ENCODE results near the gene TRIM7. TPM values are rescaled to one million over a fixed set of nuclear protein-coding genes. Genes with fewer than 3 reads are reported as not detected.

TRIM7 gene
- total and polyA plus RNA-seq, 9 of the 15 experiments (the other 6 are each of a cell fraction or from before 2014, with no cell fraction given): 2.6 to 14.9 (median 8.9) TPM

DNA sequence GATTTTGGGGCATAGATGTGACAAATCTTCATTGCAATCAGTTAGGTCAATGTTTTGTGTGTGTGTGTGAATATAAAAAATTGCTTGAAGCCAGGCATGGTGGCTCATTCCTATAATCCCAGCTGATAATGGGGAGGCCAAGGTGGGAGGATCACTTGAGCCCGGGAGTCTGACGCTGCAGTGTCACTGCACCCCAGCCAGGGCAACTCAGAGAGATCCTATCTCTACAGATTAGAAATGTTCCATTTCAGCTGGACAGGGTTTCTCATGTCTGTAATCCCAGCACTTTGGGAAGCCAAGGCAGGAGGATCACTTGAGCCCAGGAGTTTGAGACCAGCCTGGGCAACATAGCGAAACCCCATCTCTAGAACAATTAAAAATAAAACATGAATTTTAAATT lies 46.1 kb downstream of the TRIM7 start:
- intact Hi-C loops (cut with micrococcal nuclease): loop anchor here (2.0 to 5.0 kb wide), 3 partner anchors 26 to 374 kb away; partner anchors contain the start of gene BTNL9
- Histone ChIP-seq H2AFZ (ENCODE audit: low read depth, low read length) (peak overlapping the region; percentile 37; the same call in 1 of the 2 replicates), H3K9ac (ENCODE audit: insufficient read depth in 1 of 2, low read depth in 2 of 2, low read length in 2 of 2) (no peak overlapping the region; a peak in 1 of 4 replicates), H4K20me1 (replicated peaks; ENCODE audit: control insufficient read depth, insufficient read depth, low read length) (no peaks in the 10 kb centered on the region), H3K4me2 (ENCODE audit: insufficient read depth, low read length) (peak overlapping the region; percentile 2; the same call in 1 of the 2 replicates), H3K9me3 (replicated peaks; ENCODE audit: control insufficient read depth, insufficient read depth, low read depth, low read length) (no peaks in the 10 kb centered on the region), H3K4me3 (no peak overlapping the region), H3K36me3 (ENCODE audit: control insufficient read depth, insufficient read depth, low read length) (no peaks in the 10 kb centered on the region), H3K9me1 (ENCODE audit: control insufficient read depth, insufficient read depth, low read length) (no peaks in the 10 kb centered on the region), H3K27me3 (ENCODE audit: control insufficient read depth in 2 of 2, insufficient read depth in 2 of 2, low read length in 2 of 2) (no peaks in the 10 kb centered on the region), H3K79me2 (ENCODE audit: control insufficient read depth, insufficient read depth, low read length) (no peaks in the 10 kb centered on the region), H3K27ac (ENCODE audit: extremely low read depth, low read depth, low read length) (no peak overlapping the region), H3K4me1 (replicated peaks in 1 of 2; ENCODE audit: control insufficient read depth in 2 of 2, insufficient read depth in 2 of 2, low read length in 2 of 2) (peaks cover 33 to 41% of the 10 kb centered on the region in 2 experiments)
- 47% methylated on average over 3 of the region's 3 CpGs for WGBS (ENCODE audit: insufficient coverage, low coverage, missing lambda C conversion rate)
- no TSS peak for BruUV-seq (replicated peaks)
- in situ Hi-C loops (cut with MboI): no loop called here
- POLR2A ChIA-PET: no interaction called here
- DNase-seq (ENCODE audit: extremely low read depth in 1 of 4, low spot score in 3 of 4) (peak in 1 of 4 experiments; percentile 28), ATAC-seq (no peak), FAIRE-seq (no peak)
- TF ChIP-seq ZNF121 (CRISPR knock-in tag; conservative IDR thresholded peaks at IDR 0.05) (peak; percentile 66), CEBPG (CRISPR knock-in tag; IDR thresholded peaks at IDR 0.05) (no peak), CEBPG (tag; conservative IDR thresholded peaks at IDR 0.05 in 1 of 2, IDR thresholded peaks at IDR 0.05 in 1 of 2) (no peak), THRAP3 (IDR thresholded peaks at IDR 0.05; ENCODE audit: borderline replicate concordance) (no peak), KDM2B (CRISPR knock-in tag; IDR thresholded peaks at IDR 0.05) (no peak), BCOR (IDR thresholded peaks at IDR 0.05) (peak; percentile 33; the same call in 1 of the 2 replicates)
- CTCF ChIA-PET (ENCODE audit: low intra/inter-chr PET ratio): interaction anchor here (0.8 to 2.2 kb wide), 5 partner anchors 25 to 298 kb away, joined by 3 to 8 read pairs (median 4); partner anchors contain the start of gene ZFP62

DNA sequence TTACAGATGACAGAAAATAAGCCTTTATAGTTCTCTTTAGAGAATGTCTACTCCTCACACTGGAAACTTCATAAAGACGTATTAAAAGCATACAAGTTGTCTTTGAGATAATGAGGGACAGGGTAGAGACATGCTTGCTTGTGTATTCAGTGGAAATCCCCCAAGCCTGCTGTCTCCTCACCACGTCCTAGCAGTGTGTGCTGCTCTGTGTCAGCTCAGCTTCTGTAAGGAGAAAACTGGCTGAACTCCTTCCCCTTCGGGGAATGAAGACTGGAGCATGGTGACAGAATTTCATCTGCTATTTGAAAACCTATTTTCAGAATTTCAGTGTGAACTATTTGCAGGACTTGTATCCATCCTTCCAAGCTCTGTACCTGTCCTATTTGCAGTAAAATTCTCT lies 48.2 kb downstream of the TRIM7 start:
- no peak for ATAC-seq
- FAIRE-seq: peak; percentile 26
- intact Hi-C loops (cut with micrococcal nuclease): loop anchor here (5.0 kb wide), 1 partner anchor 114 kb away; the partner anchor contains the start of gene BTNL9
- no TSS peak for BruUV-seq (replicated peaks)
- Histone ChIP-seq H4K20me1 (replicated peaks; ENCODE audit: control insufficient read depth, insufficient read depth, low read length) (no peaks in the 10 kb centered on the region), H3K4me2 (ENCODE audit: insufficient read depth, low read length) (no peak overlapping the region), H2AFZ (ENCODE audit: low read depth, low read length) (peak overlapping the region; percentile 48; the same call in 1 of the 2 replicates), H3K79me2 (ENCODE audit: control insufficient read depth, insufficient read depth, low read length) (no peaks in the 10 kb centered on the region), H3K9me3 (replicated peaks; ENCODE audit: control insufficient read depth, insufficient read depth, low read depth, low read length) (no peaks in the 10 kb centered on the region), H3K9ac (ENCODE audit: insufficient read depth in 1 of 2, low read depth in 2 of 2, low read length in 2 of 2) (no peak overlapping the region), H3K9me1 (ENCODE audit: control insufficient read depth, insufficient read depth, low read length) (no peaks in the 10 kb centered on the region), H3K4me3 (no peak overlapping the region), H3K27me3 (ENCODE audit: control insufficient read depth in 2 of 2, insufficient read depth in 2 of 2, low read length in 2 of 2) (no peaks in the 10 kb centered on the region), H3K27ac (ENCODE audit: extremely low read depth, low read depth, low read length) (no peak overlapping the region), H3K36me3 (ENCODE audit: control insufficient read depth, insufficient read depth, low read length) (no peaks in the 10 kb centered on the region), H3K4me1 (replicated peaks in 1 of 2; ENCODE audit: control insufficient read depth in 2 of 2, insufficient read depth in 2 of 2, low read length in 2 of 2) (peaks cover 19 to 28% of the 10 kb centered on the region in 2 experiments)
- WGBS (ENCODE audit: insufficient coverage, low coverage, missing lambda C conversion rate): 21% methylated on average over 3 of the region's 3 CpGs
- DNase-seq (ENCODE audit: extremely low read depth in 1 of 4, low spot score in 3 of 4): no peak
- ChIA-PET CTCF (ENCODE audit: low intra/inter-chr PET ratio) (no interaction called here), POLR2A (interaction anchor here (0.6 kb wide), 1 partner anchor 51 kb away, joined by 3 read pairs; no protein-coding TSS in a partner anchor)
- in situ Hi-C loops (cut with MboI): no loop called here
- TF ChIP-seq ZNF274 (IDR thresholded peaks at IDR 0.05; ENCODE audit: borderline replicate concordance, low read depth, low read length) (no peak), ARID4B (CRISPR knock-in tag; IDR thresholded peaks at IDR 0.05) (no peak), HLTF (IDR thresholded peaks at IDR 0.05) (no peak), RNF2 (IDR thresholded peaks at IDR 0.05) (no peak)
